Duodenal mucosa (tissue), 2 donors: Measurements from ENCODE around the gene CYP26A1.

Experiments used
- H3K27ac ChIP-seq: one replicate; pipeline ENCODE4 v1.7.0; 2013; ENCODE audit warnings: low read depth, low read length
- H3K27me3 ChIP-seq, 2 donors: one replicate each; pipeline ENCODE4 v1.7.0; 2013; ENCODE audit warnings: low read length in 2 of 2, control low read depth in 1 of 2; ENCODE audit not compliant: insufficient read depth in 2 of 2, control insufficient read depth in 1 of 2
- H3K36me3 ChIP-seq, 2 donors: one replicate each; pipeline ENCODE4 v1.7.0; 2013; ENCODE audit warnings: low read length in 2 of 2, control low read depth in 1 of 2; ENCODE audit not compliant: insufficient read depth in 2 of 2, control insufficient read depth in 1 of 2
- H3K4me1 ChIP-seq, 2 donors: one replicate each; pipeline ENCODE4 v1.7.0; 2013; ENCODE audit warnings: low read length in 2 of 2, control low read depth in 1 of 2; ENCODE audit not compliant: insufficient read depth in 2 of 2, control insufficient read depth in 1 of 2
- H3K4me3 ChIP-seq, 2 donors: one replicate each; pipeline ENCODE4 v1.7.0; 2013; ENCODE audit warnings: low read length in 2 of 2, low read depth in 1 of 2
- H3K9ac ChIP-seq, 2 donors: one replicate each; pipeline ENCODE4 v1.7.0; 2013; ENCODE audit warnings: low read length in 2 of 2, low read depth in 1 of 2
- H3K9me3 ChIP-seq, 2 donors: one replicate each; pipeline ENCODE4 v1.7.0; 2013; ENCODE audit warnings: low read length in 2 of 2, control low read depth in 1 of 2; ENCODE audit not compliant: control insufficient read depth in 1 of 2

CYP26A1 gene

GRCh38 chr10:93064874-93065660, 8.6 kb upstream of the CYP26A1 start:
- Histone ChIP-seq H3K27ac (no peak overlapping the region), H3K9ac (no peak overlapping the region), H3K4me3 (no peak overlapping the region), H3K4me1 (peaks cover 10 to 16% of the 10 kb centered on the region in 2 donors), H3K36me3 (no peaks in the 10 kb centered on the region), H3K27me3 (peaks cover 79 to 93% of the 10 kb centered on the region in 2 donors), H3K9me3 (no peaks in the 10 kb centered on the region)

DNA sequence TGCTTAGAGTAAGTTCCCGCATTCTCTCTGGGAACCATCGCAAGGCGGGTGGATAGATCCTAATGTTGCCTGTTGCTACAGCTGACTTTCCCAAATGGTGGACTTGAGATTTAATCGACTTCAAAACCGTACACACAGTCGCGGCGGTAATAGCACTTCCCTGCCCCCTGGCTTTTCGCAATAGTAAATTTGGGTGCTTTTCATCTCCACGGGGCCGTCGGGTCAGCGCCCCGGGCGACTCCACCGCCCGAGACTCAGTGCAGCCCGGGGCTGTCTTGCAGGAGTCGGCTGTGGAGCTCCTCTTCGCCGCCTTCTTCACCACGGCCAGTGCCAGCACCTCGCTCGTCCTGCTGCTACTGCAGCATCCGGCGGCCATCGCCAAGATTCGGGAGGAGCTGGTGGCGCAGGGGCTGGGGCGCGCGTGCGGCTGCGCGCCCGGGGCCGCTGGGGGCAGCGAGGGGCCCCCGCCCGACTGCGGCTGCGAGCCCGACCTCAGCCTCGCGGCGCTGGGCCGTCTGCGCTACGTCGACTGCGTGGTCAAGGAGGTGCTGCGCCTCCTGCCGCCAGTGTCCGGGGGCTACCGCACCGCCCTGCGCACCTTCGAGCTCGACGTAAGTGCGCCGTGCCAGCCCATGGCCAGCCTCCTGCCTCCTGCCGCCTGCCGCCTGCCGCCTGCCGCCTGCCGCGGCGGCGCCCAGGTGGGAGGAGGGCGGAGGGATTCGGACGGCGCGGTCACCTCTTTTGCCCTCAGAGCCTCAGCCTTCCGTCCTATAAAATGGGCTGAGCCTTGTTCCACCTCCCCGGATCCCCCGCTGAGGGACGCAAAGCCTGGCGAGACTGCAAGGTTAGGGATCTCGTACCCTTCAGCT, 7.8 kb upstream of the CYP26A1 start:
- no peaks in the 10 kb centered on the region for H3K9me3 ChIP-seq
- H3K9ac ChIP-seq = no peak overlapping the region
- peaks cover 10 to 16% of the 10 kb centered on the region in 2 donors for H3K4me1 ChIP-seq
- H3K36me3 ChIP-seq = no peaks in the 10 kb centered on the region
- H3K4me3 ChIP-seq = no peak overlapping the region
- H3K27ac ChIP-seq = no peak overlapping the region
- H3K27me3 ChIP-seq = peaks cover 84 to 93% of the 10 kb centered on the region in 2 donors

DNA sequence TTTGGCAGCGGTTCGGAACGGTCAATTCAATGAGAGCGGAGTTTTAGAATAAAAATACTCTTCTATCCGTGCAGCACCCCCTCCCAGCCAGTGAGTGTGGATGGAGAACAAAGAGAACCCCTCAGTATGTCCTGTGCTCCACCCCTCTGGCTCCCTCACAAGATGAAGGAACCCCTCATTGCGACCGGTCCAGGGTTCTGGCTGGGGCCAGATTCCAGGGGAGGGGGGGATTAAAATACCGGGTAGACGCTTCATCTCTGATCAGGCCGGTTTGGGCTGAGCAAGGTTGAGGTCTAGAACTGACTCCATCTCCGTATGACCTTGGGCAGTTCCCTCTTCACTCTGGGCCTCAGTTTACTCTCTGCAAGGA, 7.2 kb upstream of the CYP26A1 start:
- peaks cover 82 to 91% of the 10 kb centered on the region in 2 donors for H3K27me3 ChIP-seq
- no peak overlapping the region for H3K4me3 ChIP-seq
- no peak overlapping the region for H3K27ac ChIP-seq
- H3K9ac ChIP-seq = no peak overlapping the region
- H3K4me1 ChIP-seq = peaks cover 8 to 13% of the 10 kb centered on the region in 2 donors
- no peaks in the 10 kb centered on the region for H3K36me3 ChIP-seq
- no peaks in the 10 kb centered on the region for H3K9me3 ChIP-seq

DNA sequence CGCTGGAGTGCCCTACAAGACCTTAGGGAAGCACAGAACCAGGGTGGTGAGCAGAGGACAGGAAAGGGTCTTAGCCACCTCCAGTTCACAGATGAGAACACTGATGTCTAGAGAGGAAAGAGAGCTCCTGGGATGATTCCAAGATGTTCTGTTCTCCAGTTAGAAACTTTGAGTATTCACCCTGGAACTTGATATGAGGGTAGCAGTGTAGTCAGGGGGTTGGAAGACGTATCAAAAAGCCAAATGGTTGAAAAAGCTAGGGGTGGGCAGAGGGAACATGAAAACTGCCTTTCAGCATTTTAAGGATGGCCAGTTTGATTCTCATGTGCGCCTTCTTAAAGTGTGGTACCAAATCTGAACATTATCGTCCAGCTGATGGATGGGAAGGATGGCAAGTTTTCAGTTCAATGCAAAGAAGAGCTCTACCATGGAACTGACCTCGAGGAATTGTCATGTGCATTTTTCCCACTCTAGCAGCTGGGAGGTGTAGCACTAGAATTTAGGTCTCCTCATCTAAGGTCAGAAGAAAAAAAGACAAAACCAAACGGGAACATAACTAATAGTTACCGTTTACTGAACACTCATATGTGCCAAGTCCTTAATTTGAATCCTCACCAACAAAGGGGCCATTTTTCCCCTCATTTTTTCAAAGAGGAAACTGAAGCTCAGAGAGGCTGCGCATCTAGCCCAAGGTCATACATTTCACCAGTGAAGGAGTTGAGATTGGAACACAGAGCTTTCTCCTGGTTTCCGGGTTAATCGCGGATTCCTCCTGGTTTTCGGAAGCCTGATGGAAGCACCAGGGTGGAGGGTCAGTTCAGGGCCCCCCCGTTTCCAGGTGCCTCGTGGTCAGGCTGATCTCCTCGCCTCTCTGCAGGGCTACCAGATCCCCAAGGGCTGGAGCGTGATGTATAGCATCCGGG, 6.0 kb upstream of the CYP26A1 start:
- Histone ChIP-seq H3K9me3 (no peaks in the 10 kb centered on the region), H3K36me3 (no peaks in the 10 kb centered on the region), H3K4me3 (no peak overlapping the region), H3K27me3 (peaks cover 87 to 89% of the 10 kb centered on the region in 2 donors), H3K27ac (no peak overlapping the region), H3K9ac (no peak overlapping the region), H3K4me1 (peaks cover 9 to 16% of the 10 kb centered on the region in 2 donors)

GRCh38 chr10:93068411-93069244, 5.1 kb upstream of the CYP26A1 start:
- H3K9me3 ChIP-seq = no peaks in the 10 kb centered on the region
- H3K36me3 ChIP-seq = no peaks in the 10 kb centered on the region
- no peak overlapping the region for H3K27ac ChIP-seq
- peak overlapping the region in 1 of 2 donors; percentile 32 for H3K4me3 ChIP-seq
- H3K9ac ChIP-seq = no peak overlapping the region
- peaks cover 10 to 25% of the 10 kb centered on the region in 2 donors for H3K4me1 ChIP-seq
- H3K27me3 ChIP-seq = peaks cover 88 to 91% of the 10 kb centered on the region in 2 donors

DNA sequence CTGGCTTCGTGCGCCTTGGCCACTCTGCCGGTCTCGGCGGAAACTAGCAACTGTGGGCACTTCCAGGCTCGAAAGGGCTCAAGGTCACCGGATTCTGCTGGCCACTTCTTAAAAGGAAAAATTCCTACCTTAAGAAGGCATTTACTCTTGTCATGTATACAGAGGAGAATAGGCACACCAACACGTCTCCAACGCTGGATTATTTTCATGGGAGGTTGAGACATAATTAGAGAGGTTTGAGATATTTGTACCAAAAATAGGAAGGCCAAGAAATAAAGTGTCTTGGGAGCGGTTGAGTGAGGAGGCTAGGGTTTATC, 4.5 kb upstream of the CYP26A1 start:
- Histone ChIP-seq H3K36me3 (no peaks in the 10 kb centered on the region), H3K9ac (no peak overlapping the region), H3K4me3 (no peak overlapping the region), H3K4me1 (peaks cover 11 to 31% of the 10 kb centered on the region in 2 donors), H3K27me3 (peaks cover 88 to 89% of the 10 kb centered on the region in 2 donors), H3K9me3 (no peaks in the 10 kb centered on the region), H3K27ac (no peak overlapping the region)

DNA sequence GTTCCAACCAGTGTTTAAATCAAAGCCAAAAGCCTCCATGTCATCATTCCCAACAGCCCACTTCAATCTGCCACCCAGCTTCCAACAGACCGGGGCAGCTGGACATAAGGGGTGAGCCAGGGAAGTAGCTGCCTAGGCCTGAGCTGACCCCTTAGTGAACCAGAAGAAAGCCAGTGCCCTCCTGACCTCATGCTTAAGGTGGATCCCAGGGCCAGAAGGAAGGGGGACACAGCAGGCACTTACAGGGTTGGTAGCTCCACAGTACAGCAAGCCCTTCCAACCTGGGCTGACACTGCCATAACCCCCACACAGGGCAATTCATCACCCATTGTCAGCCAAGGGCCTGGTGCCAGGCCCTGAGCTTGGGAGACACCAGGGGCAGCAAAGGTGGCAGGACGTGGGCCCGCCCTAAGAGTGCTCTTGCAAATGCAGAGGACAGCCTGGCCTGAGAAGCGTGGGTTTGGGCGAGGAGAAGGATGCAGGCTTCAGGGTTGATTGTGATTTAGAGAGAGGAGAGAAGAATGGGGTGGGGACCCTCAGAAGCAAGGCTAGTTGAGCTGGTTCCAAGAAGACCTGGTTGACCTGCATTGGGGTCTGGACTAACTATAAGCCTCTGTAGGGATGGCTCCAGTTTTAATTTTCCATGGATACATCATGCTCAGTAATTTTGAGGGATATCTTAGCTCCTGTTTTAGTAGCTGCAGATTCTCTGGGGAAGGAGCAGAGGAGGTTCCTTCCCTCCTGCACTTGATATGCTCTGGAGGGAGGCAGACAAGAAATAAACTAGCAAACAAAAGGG, 3.1 kb upstream of the CYP26A1 start:
- H3K4me3 ChIP-seq = no peak overlapping the region
- H3K36me3 ChIP-seq = no peaks in the 10 kb centered on the region
- H3K9ac ChIP-seq = no peak overlapping the region
- H3K27ac ChIP-seq = no peak overlapping the region
- peaks cover 87 to 89% of the 10 kb centered on the region in 2 donors for H3K27me3 ChIP-seq
- no peaks in the 10 kb centered on the region for H3K9me3 ChIP-seq
- peaks cover 17 to 43% of the 10 kb centered on the region in 2 donors for H3K4me1 ChIP-seq

DNA sequence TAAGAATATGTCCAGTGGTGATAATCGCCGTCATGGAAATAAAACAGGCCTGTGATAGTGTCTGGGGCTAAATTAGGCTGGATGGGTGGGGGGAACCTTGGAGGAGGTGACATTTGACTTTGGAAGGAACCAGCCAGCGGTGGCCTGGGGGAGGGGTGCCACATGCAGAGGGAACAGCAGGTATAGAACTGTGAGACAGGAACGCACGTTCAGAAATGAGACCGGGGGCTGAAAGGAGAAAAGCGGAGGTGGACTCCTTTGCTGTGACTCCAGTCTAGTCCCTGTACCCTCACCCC, 2.6 kb upstream of the CYP26A1 start:
- peaks cover 87 to 91% of the 10 kb centered on the region in 2 donors for H3K27me3 ChIP-seq
- no peaks in the 10 kb centered on the region for H3K36me3 ChIP-seq
- H3K9ac ChIP-seq = no peak overlapping the region
- peaks cover 17 to 43% of the 10 kb centered on the region in 2 donors for H3K4me1 ChIP-seq
- H3K27ac ChIP-seq = no peak overlapping the region
- no peaks in the 10 kb centered on the region for H3K9me3 ChIP-seq
- no peak overlapping the region for H3K4me3 ChIP-seq
